Superior temporal gyrus (tissue), 1 donor: Measurements from ENCODE around the gene CLK4.

Experiments
- DNase-seq: peaks from one replicate; pipeline ENCODE4 v3.0.0-alpha.2; 2016; ENCODE audit errors: extremely low spot score

The CLK4 gene

DNA sequence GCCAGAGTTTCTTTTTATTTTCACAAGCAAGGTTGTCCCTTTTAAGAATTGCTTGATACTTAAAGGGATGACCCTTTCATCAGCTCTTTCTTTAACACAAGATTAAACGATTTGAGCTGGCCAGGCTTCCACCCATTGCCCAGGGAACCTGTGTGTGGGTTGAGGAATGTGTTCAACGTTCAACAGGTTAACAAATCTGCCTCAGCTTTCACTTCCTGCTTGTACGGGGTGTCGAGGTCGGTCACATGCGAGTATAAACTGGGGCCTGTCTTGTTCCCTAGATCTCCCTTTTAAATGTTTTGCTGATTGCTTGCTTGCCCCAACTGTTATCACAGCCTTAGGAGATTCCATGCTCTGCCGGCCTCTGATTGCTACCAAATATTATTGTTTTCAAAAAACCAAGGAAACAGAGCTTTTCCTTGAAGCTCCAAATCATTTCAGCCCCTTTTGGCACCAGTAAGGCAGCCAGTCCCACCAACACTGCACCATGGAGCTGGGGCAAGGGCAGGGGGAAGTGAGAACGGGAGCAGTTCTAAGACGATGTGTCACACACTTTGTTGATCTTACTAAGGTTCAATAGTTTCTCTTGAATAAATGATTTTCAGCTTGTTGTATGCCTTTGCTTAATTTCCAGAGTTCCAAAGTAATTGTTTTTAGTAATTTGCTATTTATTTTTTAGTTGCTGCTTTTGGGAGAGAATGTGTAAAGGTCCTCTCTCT lies 10.7 kb upstream of the CLK4 start:
- no peak for DNase-seq

- no peak for DNase-seq
These were observed 5.4 kb upstream of the CLK4 start for GRCh38 chr5:178632285-178632684.

DNA sequence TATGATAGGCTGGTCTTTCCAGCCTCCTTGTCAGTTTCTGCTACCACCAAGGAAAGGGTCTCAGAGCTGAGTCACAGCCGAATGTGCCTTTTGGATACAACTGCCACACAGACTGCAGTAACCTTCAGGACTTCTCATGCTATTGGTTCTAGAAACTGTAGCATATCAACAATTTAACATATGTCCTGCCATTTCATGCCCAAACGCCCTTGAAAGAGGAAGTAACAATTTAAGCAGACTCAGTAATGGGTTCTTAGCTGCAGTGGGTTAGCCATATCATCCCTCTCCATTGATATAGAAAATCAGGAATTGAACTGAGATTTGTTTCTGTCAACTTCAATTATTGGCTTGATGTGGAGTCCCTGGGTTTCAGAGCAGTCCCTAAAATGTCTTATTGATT lies 4.1 kb upstream of the CLK4 start:
- no peak for DNase-seq

- DNase-seq: no peak
These were observed 3.7 kb upstream of the CLK4 start for GRCh38 chr5:178630475-178630930.

DNA sequence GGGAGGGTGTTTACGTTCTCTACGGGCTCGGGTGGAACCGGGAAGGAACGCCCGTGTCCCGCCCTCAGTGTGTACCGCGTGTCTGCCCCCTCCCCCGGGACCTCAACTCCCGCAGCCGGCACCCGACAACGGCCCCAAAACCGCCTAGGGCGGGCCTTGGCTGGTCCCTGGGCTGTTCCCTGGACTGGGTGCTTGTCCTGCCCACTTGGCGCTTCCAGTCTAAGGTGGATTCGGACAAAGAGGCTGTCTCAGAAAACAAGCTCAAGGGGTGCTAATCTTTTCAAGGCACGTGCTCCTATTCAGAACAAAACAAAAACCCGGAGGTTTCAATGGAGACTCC lies 379 bp upstream of the CLK4 start:
- DNase-seq: no peak

GRCh38 chr5:178625679-178626483 lies 969 bp downstream of the CLK4 start:
- DNase-seq: peak; percentile 82

DNA sequence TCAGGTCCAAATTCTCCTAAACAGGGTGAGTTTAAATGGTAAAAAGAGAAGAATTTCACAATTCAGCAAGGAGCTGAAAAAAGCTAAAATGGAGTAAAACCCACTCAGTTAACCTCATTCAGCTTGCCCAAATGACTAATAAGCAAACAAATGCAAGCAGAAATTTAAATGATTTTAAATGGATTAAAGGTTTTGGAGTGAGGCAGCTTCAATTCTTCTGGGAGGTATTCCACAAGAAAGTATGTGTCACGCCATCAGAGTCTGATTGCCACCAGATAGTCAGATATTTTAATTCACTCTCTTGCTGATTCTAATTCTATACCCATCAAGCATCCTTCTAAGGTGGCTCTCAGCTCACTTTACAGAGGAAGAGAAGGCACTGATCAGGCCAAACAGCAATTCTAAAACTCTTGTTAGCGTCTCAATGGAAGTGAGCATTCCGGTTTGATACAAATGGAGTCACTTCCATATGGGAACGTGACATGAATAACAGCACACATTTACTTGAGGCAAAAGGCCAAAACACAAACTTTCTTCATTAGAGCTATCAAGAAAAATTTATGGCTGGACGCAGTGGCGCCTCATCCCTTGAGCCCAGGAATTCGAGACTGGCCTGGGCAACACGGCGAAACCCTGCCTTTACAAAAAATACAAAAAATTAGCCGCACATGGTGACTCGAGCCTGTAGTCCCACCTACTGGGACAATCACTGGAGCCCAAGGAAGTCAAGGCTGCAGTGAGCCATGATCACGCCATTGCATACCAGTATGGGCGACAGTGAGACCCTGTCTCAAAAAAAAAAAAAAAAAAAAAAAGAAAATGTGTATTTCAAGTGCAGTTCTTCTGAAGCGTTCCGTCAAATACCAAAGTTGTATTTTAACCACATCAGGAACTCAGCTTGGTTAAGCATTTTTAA lies 2.0 kb downstream of the CLK4 start:
- DNase-seq: no peak

DNA sequence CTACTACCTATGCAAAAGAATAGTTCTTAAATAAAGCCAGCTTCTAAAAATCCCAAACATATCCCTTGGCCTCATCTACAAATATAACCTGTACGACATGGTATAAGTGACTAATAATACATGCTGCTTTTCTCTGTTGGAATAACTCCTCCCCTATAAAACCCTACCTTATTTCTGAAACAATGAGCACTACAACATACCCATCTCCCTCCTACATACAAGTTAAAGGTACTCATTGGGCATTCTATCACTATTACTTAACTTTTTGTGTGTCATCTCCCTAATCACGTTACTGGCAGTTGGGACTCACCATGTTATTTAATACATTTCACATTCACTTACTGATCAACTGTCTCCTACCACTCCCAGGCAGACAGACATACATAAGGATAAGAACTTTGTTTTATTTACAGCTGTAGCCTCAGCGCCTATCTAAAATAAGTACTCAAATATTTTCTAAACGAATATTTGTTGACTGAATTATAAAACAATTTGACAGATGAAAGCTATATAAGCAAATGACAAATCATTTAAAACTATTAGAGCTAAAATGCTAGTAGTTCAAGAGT lies 4.1 kb downstream of the CLK4 start:
- no peak for DNase-seq

DNA sequence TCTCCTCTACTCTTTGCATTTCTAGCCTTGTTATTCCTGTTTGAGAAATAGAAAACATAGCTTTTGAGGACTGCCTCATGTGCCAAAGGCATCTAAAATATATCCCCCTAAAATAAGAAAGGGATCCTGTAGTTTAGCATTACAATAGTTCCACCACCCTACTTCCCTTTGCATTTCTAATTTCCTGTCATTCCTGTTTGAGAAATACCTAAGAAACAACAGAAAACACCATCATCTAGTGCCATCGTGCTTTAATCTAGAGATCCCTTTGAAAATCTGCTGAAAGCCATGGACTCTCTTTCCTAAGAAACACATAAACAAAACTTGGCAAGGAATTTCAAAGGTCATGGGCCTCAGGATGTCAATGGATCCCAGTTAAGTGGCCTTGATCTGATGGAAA lies 7.5 kb downstream of the CLK4 start:
- DNase-seq: no peak

DNA sequence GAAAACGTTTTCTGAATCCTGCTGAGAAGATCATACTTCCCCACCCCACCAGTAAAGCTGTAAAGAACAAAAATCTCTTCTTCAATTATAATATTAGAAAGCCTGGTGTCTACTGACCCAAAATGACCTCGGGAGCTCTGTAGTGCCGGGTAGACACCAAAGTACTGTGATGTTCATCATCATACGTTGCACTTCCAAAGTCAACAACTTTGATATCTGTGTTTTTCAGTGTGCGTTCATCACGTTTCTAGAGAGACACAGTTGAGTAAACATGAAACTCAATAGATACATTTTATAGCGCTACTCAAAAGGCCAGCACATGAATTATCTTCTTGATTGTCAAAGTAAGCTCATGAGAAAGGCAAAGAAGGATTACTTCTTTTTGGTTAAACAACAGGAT lies 14.6 kb downstream of the CLK4 start:
- DNase-seq: no peak

DNA sequence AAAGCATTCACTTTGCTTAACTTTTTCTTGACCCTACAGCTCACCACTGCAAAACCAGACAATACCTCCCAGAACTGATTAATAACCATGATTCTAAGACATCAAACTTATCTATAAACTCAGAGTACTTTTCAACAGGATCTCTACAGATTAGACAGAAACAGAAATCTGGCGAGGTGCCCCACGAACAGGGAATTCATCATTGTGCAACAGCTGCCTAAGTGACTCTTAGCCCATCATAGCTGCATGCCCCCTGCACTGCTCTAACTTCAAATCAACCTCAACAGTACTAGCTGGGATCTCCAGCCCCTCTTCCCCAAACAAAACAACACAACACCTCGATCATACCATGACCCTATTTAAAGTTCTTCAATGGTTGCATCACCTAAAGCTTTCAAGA lies 20.6 kb downstream of the CLK4 start:
- no peak for DNase-seq

DNA sequence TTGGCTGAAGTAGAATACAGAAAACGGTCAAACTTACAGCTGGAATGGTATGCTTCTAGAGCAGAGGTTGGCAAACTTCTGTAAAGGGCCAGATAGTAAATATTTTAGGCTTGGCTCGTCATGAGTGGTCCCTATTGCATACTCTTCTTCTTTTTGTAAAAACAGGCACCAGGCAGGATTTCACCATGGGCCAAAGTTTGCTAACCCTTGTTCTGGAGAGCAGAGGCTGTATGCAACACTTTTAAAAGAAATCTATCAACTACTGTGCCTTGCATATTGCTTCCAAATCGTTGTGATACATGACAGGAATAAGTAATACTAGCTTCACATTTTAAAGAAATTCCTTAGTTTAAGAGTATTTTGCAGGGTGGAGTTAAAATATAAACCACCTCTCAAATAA lies 21.1 kb downstream of the CLK4 start:
- DNase-seq: no peak

GRCh38 chr5:178602752-178603151 lies 24.1 kb downstream of the CLK4 start:
- DNase-seq: no peak

- no peak for DNase-seq
These were observed 31.1 kb downstream of the CLK4 start for GRCh38 chr5:178595750-178596149.

GRCh38 chr5:178595150-178595549 lies 31.7 kb downstream of the CLK4 start:
- DNase-seq: no peak

DNA sequence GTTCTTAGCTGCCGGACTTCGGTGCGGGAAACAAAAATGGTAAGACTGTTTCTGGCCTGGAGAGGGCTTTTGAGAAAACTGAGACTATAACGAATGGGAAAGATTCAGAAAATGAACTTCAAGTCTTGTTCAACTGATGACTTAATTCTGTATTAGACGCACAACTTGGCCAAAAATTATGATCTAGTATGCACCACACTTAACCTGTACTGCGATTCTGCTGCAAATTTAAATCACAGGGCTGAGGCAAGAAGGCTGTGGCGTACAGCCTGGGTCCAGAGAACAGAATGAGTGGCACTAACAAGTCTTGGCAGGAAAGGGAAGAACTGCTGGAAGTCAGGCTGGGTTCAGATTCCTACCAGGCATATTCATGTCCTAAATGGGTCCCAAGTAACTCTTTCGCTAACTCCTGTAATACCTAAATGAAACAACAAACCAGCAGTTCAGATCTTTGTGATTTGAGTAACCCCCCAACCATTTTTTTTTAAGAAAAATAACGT lies 35.9 kb downstream of the CLK4 start:
- DNase-seq: no peak

GRCh38 chr5:178590141-178590923 lies 36.5 kb downstream of the CLK4 start, which contains the start of gene COL23A1:
COL23A1 (minus strand) TSS chr5:178590393.
- DNase-seq: peak; percentile 60

DNA sequence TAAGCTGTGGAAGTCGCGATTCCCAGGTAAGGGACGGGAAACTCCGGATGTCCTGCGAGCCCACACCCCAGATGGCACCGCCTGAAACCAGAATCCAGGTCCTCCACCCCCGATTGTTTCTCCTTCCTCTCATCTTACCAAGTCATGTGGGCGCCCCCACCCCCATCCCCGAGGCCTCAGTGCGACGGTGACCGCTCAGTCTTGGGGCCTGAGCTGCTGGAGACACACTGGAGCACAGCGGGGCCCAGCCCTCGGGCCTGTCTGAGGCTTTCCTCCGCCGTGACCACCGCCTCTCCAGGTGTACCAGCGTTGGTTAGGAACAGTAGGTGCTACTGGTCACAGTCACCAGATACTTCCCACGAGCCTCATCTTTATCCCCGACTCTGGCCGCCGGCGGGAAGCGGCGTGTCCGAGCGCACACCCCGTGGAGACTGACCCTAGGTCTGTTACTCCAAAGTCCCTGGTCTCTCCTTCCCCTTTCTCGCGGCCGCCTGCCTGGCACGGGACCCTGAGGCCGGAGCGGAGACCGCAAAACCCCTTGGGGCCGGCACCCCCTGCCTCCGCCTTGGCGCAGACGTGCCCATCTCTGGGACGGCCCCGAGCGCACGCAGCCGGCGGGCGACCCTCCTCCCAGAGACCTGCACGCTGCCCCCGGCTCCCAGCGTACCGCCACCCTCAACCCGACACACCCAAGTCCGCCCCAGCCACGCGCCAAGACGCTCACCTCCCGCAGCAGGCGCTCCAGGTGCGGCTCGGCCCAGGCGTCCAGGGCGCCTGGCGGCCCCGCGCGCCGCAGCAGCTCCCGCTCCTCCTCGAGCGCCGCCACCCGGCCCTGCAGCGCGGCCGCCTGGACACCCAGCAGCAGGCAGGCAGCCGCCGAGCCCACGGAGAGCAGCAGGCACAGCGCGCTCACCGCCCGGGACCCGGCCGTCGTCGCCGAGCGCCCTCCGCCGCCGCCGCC lies 37.4 kb downstream of the CLK4 start:
- no peak for DNase-seq

DNA sequence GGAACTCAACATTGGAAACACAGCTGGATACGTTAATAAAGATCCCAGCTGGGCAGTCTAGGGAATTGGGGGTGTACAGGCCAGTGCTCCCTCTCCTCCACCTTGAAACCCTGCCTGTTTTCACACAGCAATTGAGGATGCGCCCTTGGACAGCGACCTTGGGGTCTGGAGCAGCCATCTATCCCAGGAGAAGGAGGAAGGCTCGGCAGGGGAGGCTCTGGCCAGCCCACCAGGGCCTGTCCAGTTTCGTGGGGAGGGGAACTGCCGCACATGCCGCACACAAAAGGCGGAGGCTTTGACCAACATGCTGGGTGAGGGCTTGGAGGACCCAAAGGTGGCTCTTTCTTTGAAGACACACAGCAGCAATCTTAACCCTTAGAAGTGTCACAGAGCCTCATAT lies 38.1 kb downstream of the CLK4 start:
- no peak for DNase-seq
